Ishikawa (cell line): ENCODE results near the gene CWC25.
A peak's percentile ranks its signal among the peaks of the same experiment; 100 is the strongest.

Experiments used
- CEBPB ChIP-seq: IDR thresholded peaks from 2 replicates; pipeline ENCODE4 v1.6.1; 2012
- CREB1 ChIP-seq: IDR thresholded peaks from 2 replicates; pipeline ENCODE4 v1.6.1; 2012; ENCODE audit warnings: low read depth
- EGR1 ChIP-seq: IDR thresholded peaks from 2 replicates; pipeline ENCODE4 v1.6.1; 2012
- EP300 ChIP-seq: IDR thresholded peaks from 2 replicates; pipeline ENCODE4 v1.6.1; 2012; ENCODE audit warnings: borderline replicate concordance
- FOXM1 ChIP-seq: IDR thresholded peaks from 2 replicates; pipeline ENCODE4 v1.6.1; 2012; ENCODE audit warnings: low read depth, borderline replicate concordance
- MAX ChIP-seq: IDR thresholded peaks from 2 replicates; pipeline ENCODE4 v1.6.1; 2012
- NFIC ChIP-seq: IDR thresholded peaks from 2 replicates; pipeline ENCODE4 v1.6.1; 2012
- RAD21 ChIP-seq: IDR thresholded peaks from 2 replicates; pipeline ENCODE4 v1.6.1; 2012; ENCODE audit warnings: low read depth
- REST ChIP-seq: IDR thresholded peaks from 2 replicates; pipeline ENCODE4 v1.6.1; 2012; ENCODE audit warnings: low read depth, mild to moderate bottlenecking
- TAF1 ChIP-seq: IDR thresholded peaks from 2 replicates; pipeline ENCODE4 v1.6.1; 2012; ENCODE audit warnings: low read depth, mild to moderate bottlenecking
- TCF12 ChIP-seq: IDR thresholded peaks from 2 replicates; pipeline ENCODE4 v1.6.1; 2012; ENCODE audit warnings: low read depth
- TEAD4 ChIP-seq: IDR thresholded peaks from 2 replicates; pipeline ENCODE4 v1.6.1; 2012
- USF1 ChIP-seq: IDR thresholded peaks from 2 replicates; pipeline ENCODE4 v1.6.1; 2012
- YY1 ChIP-seq: IDR thresholded peaks from 2 replicates; pipeline ENCODE4 v1.6.1; 2012; ENCODE audit warnings: low read depth
- ZBTB7A ChIP-seq: IDR thresholded peaks from 2 replicates; pipeline ENCODE4 v1.6.1; 2012; ENCODE audit warnings: low read depth

Gene CWC25

GRCh38 chr17:38798614-38799500 is 26.3 kb downstream of the CWC25 start:
- no peak for TF ChIP-seq ZBTB7A
- no peak for TF ChIP-seq CEBPB
- TF ChIP-seq MAX = peak; percentile 40
- TF ChIP-seq EGR1 = no peak
- no peak for TF ChIP-seq CREB1
- no peak for TF ChIP-seq REST
- 0 out of 2 replicates have a peak, but pooled peaks have one; percentile 43 for TF ChIP-seq EP300
- peak; percentile 29; the same call in 1 of the 2 replicates for TF ChIP-seq YY1
- no peak; the same call in 1 of the 2 replicates for TF ChIP-seq TAF1

GRCh38 chr17:38797828-38798227 is 27.3 kb downstream of the CWC25 start:
- TF ChIP-seq USF1 (no peak), NFIC (no peak), TAF1 (no peak), EP300 (no peak), REST (no peak), TEAD4 (no peak), CREB1 (no peak), MAX (no peak), FOXM1 (no peak)

- no peak for TF ChIP-seq ZBTB7A
- TF ChIP-seq TEAD4 = no peak
- no peak for TF ChIP-seq REST
- no peak for TF ChIP-seq TAF1
Observed at GRCh38 chr17:38797158-38797490, 28.0 kb downstream of the CWC25 start.

- no peak for TF ChIP-seq FOXM1
- no peak for TF ChIP-seq TCF12
- TF ChIP-seq EP300 = no peak
- TF ChIP-seq RAD21 = no peak
- no peak for TF ChIP-seq EGR1
- TF ChIP-seq USF1 = no peak
- TF ChIP-seq TEAD4 = no peak
- TF ChIP-seq TAF1 = no peak
- no peak for TF ChIP-seq REST
- TF ChIP-seq YY1 = no peak
- no peak for TF ChIP-seq MAX
- no peak for TF ChIP-seq CREB1
Observed at GRCh38 chr17:38796451-38797157, 28.5 kb downstream of the CWC25 start.
